OCI-LY3 (cell line): ENCODE results near the gene CD300LD.

ENCODE experiments used
- H2AFZ ChIP-seq: fragments of 200-600, 300-600 bp; shearing (Covaris generic); 2 replicates; pipeline ENCODE4 v1.6.0; 2014; ENCODE audit warnings: antibody characterized with exemption, low read depth, low read length
- H3K27ac ChIP-seq: fragments of 200-600, 300-600 bp; sonication (generic); 2 replicates; pipeline ENCODE4 v1.5.1; 2014; ENCODE audit warnings: mild to moderate bottlenecking, low read length, moderate library complexity, mixed read lengths
- H3K27me3 ChIP-seq: fragments of 200-600, 300-600 bp; sonication (generic); 2 replicates; pipeline ENCODE4 v1.6.1; 2014; ENCODE audit warnings: low read depth, low read length, mixed read lengths
- H3K36me3 ChIP-seq: fragments of 200-600, 300-600 bp; sonication (generic); replicated peaks from 2 replicates; pipeline ENCODE3; 2014; ENCODE audit warnings: low read depth, low read length, mixed read lengths
- H3K4me1 ChIP-seq: fragments of 300-600, 200-600 bp; sonication (generic); 2 replicates; pipeline ENCODE4 v1.6.1; 2014; ENCODE audit warnings: low read length, mixed read lengths
- H3K4me2 ChIP-seq: fragments of 200-600, 300-600 bp; sonication (generic); 2 replicates; pipeline ENCODE4 v1.6.1; 2014; ENCODE audit warnings: low read length, mixed read lengths
- H3K4me3 ChIP-seq: fragments of 300-600, 200-600 bp; sonication (generic); 2 replicates; pipeline ENCODE4 v1.5.1; 2014; ENCODE audit warnings: antibody characterized with exemption, mild to moderate bottlenecking, low read length, moderate library complexity
- H3K79me2 ChIP-seq: fragments of 300-600, 200-600 bp; shearing (Covaris generic); 2 replicates; pipeline ENCODE4 v1.6.1; 2014; ENCODE audit warnings: mild to moderate bottlenecking, low read length, mixed read lengths
- H3K9ac ChIP-seq: fragments of 300-600, 200-600 bp; shearing (Covaris generic); 2 replicates; pipeline ENCODE4 v1.6.0; 2014; ENCODE audit warnings: mild to moderate bottlenecking, low read length, moderate library complexity
- H3K9me3 ChIP-seq: fragments of 200-600, 300-600 bp; shearing (Covaris generic); 2 replicates; pipeline ENCODE4 v1.6.1; 2014; ENCODE audit warnings: low read length, mixed read lengths; ENCODE audit not compliant: insufficient read depth
- H4K20me1 ChIP-seq: fragments of 200-600, 300-600 bp; sonication (generic); 2 replicates; pipeline ENCODE4 v1.6.1; 2016; ENCODE audit warnings: low read length, mixed read lengths; ENCODE audit not compliant: insufficient read depth
- CTCF ChIP-seq: fragments of 200-600, 300-600 bp; sonication (generic); IDR thresholded peaks from 2 replicates; pipeline ENCODE4 v1.5.1; 2014; ENCODE audit warnings: antibody characterized with exemption, low read length, low read depth
- EZH2phosphoT487 ChIP-seq: fragments of 200-600 bp; shearing (Covaris generic); IDR thresholded peaks from 2 replicates; pipeline ENCODE4 v1.6.1; 2018; ENCODE audit warnings: antibody characterized with exemption, mixed run types, low read depth

The CD300LD gene

DNA sequence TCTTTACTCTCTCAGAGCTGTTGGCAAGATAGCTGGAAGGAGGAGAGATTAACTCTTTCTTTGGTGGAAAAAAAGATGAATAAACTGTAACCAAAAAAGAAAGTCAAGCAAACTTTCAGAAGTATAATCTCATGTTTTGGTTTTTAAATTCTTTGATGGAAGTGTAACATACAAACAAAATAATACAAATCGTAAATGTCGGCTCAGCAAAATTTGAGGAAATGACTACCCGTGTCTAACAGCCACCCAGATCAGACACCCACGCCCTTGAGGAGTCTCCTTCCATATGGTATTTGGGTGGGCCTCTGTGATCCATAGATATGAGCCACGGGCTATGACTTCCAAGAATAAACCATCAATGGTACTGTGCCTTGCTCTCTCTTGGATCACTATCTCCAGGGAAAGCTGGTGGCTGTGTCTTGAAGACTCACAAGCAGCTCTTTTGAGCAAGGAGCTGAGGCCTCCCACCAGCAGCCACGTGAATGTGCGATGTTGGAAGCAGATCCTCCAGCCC lies 36.6 kb downstream of the CD300LD start:
- Histone ChIP-seq H3K9me3 (no peaks in the 10 kb centered on the region), H3K27ac (no peak overlapping the region), H3K4me1 (peaks cover 33% of the 10 kb centered on the region), H2AFZ (no peak overlapping the region), H3K27me3 (peaks cover 24% of the 10 kb centered on the region), H3K9ac (no peak overlapping the region), H3K4me3 (no peak overlapping the region), H3K36me3 (no peaks in the 10 kb centered on the region), H3K79me2 (no peaks in the 10 kb centered on the region), H3K4me2 (no peak overlapping the region), H4K20me1 (no peaks in the 10 kb centered on the region)
- no peak for TF ChIP-seq EZH2phosphoT487
- no peak for TF ChIP-seq CTCF

GRCh38 chr17:74554909-74555308 lies 37.2 kb downstream of the CD300LD start:
- H3K4me1 ChIP-seq: peaks cover 27% of the 10 kb centered on the region
- H3K4me3 ChIP-seq: no peak overlapping the region
- H3K79me2 ChIP-seq: no peaks in the 10 kb centered on the region
- H3K9me3 ChIP-seq: no peaks in the 10 kb centered on the region
- no peak overlapping the region for H2AFZ ChIP-seq
- H3K4me2 ChIP-seq: no peak overlapping the region
- no peak overlapping the region for H3K9ac ChIP-seq
- H3K27ac ChIP-seq: no peak overlapping the region
- no peaks in the 10 kb centered on the region for H3K36me3 ChIP-seq
- H3K27me3 ChIP-seq: peaks cover 24% of the 10 kb centered on the region
- TF ChIP-seq EZH2phosphoT487 (no peak), CTCF (no peak)
- no peaks in the 10 kb centered on the region for H4K20me1 ChIP-seq

GRCh38 chr17:74552037-74552436 lies 40.0 kb downstream of the CD300LD start:
- no peaks in the 10 kb centered on the region for H3K9me3 ChIP-seq
- TF ChIP-seq EZH2phosphoT487 (no peak), CTCF (no peak)

DNA sequence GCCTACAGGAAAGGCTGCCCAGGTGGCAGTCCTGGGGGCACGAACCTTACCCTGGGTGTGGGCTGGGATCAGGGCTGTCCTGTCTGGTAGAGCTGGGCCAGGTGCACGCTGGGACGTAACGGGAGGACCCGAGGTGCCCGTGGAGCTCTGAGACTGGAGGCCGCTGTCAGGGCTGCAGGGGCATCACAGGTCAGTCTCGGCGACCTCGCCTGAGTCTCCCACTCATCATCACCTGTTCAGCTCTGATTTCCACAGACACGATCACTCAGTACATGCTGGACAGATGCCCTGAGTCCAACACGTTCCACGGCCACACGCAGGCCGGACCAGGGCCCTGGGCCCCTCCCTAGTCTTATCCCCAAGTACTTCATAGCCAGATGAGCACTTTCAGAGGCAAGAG lies 41.5 kb downstream of the CD300LD start:
- no peaks in the 10 kb centered on the region for H3K9me3 ChIP-seq
- H3K27ac ChIP-seq: no peak overlapping the region
- no peaks in the 10 kb centered on the region for H3K79me2 ChIP-seq
- H3K27me3 ChIP-seq: peaks cover 29% of the 10 kb centered on the region
- peaks cover 17% of the 10 kb centered on the region for H3K4me1 ChIP-seq
- no peak for TF ChIP-seq CTCF
- TF ChIP-seq EZH2phosphoT487: no peak
- H3K9ac ChIP-seq: no peak overlapping the region
- no peak overlapping the region for H2AFZ ChIP-seq
- no peaks in the 10 kb centered on the region for H4K20me1 ChIP-seq
- H3K36me3 ChIP-seq: no peaks in the 10 kb centered on the region
- H3K4me2 ChIP-seq: no peak overlapping the region
- no peak overlapping the region for H3K4me3 ChIP-seq

More at GRCh38 chr17:74552037-74552436, 40.0 kb downstream of the CD300LD start:
- Histone ChIP-seq H3K79me2 (no peaks in the 10 kb centered on the region), H3K27ac (no peak overlapping the region), H3K27me3 (peaks cover 29% of the 10 kb centered on the region), H3K9ac (no peak overlapping the region), H2AFZ (no peak overlapping the region), H3K4me1 (peaks cover 7% of the 10 kb centered on the region; the same call in 1 of the 2 replicates), H3K4me2 (no peak overlapping the region), H3K36me3 (no peaks in the 10 kb centered on the region), H3K4me3 (no peak overlapping the region), H4K20me1 (no peaks in the 10 kb centered on the region)
